Gastrocnemius medialis (tissue), 4 donors: ENCODE results near the gene SMAD6. TPM values are rescaled to one million over a fixed set of nuclear protein-coding genes. Genes with fewer than 3 reads are reported as not detected.

Source experiments
- ATAC-seq, 2 donors: fragments of 150-250 bp; one replicate each; pipeline ENCODE4 v1.9.1; 2016
- DNase-seq, 2 donors: peaks; one replicate each; pipeline ENCODE4 v3.0.0-alpha.2; 2019
- H3K27ac ChIP-seq, 4 donors: fragments of 200-600 bp; sonication (generic); 1 replicate in 1 of 4; 2 replicates in 3 of 4; pipeline ENCODE4 v1.5.1; 2016 to 2018; ENCODE audit warnings: mild to moderate bottlenecking in 2 of 4, moderate library complexity in 1 of 4
- H3K27me3 ChIP-seq, 3 donors: fragments of 200-600 bp; sonication (generic) in 2 of 3; 1 replicate in 1 of 3; 2 replicates in 2 of 3; pipeline versions ENCODE4 v1.5.1 to v1.6.0; 2016 to 2019; ENCODE audit warnings: mild to moderate bottlenecking in 1 of 3, moderate library complexity in 1 of 3
- H3K36me3 ChIP-seq, 2 donors: fragments of 200-600 bp; sonication (generic) in 1 of 2; one replicate each; pipeline ENCODE4 v1.5.1; 2017 to 2018
- H3K4me1 ChIP-seq, 2 donors: fragments of 200-600 bp; sonication (generic) in 1 of 2; one replicate each; pipeline ENCODE4 v1.5.1; 2016 to 2017; ENCODE audit warnings: mild to moderate bottlenecking in 2 of 2
- H3K4me3 ChIP-seq, 4 donors: fragments of 200-600 bp; sonication (generic) in 3 of 4; 1 replicate in 1 of 4; 2 replicates in 3 of 4; pipeline ENCODE4 v1.5.1; 2016 to 2019; ENCODE audit warnings: mild to moderate bottlenecking in 2 of 4
- H3K9me3 ChIP-seq, 3 donors: fragments of 200-600 bp; sonication (generic) in 2 of 3; 1 replicate in 1 of 3; 2 replicates in 2 of 3; pipeline ENCODE4 v1.5.1; 2016 to 2019
- POLR2A ChIP-seq, 2 donors: fragments of 450-650 bp; IDR thresholded peaks; one replicate each; pipeline ENCODE4 v1.6.1; 2017; ENCODE audit warnings: antibody characterized with exemption in 2 of 2, mild to moderate bottlenecking in 2 of 2, moderate library complexity in 2 of 2
- in situ Hi-C, 4 donors: fragments of 200-750 bp; cut with MboI; loops; one replicate each; pipeline versions ENCODE4 v1.15.0 to v1.8.0; 2017; ENCODE audit warnings: low sequenced_read_pairs in 4 of 4
- intact Hi-C: fragments of 100-400 bp; cut with DNase I; formaldehyde crosslinking; loops from one replicate; pipeline ENCODE4 v1.15.1; 2023; ENCODE audit warnings: low total_unique reads
- total RNA-seq, 4 donors: library from RNA; depleted of rRNA; stranded (reverse); fragments of >200 nt; gene quantifications; one replicate each; pipeline versions ENCODE4 v1.1.0 to v1.2.3, GENCODE V29; 2016
- TF ChIP-seq, protein P1 (sequence below), 5 experiments: fragments of 450-650 bp in 3 of 5; fragments of 200-600 bp in 2 of 5; sonication (generic) in 2 of 5; IDR thresholded peaks in 4 of 5; conservative IDR thresholded peaks in 1 of 5; 1 replicate in 4 of 5; 2 replicates in 1 of 5; pipeline ENCODE4 v1.5.1; 2016 to 2019; ENCODE audit warnings: antibody characterized with exemption in 5 of 5, mild to moderate bottlenecking in 3 of 5, moderate library complexity in 3 of 5

The SMAD6 gene
- total RNA-seq, 4 donors from 2014 or later, result 2.2 to 3.7 (median 2.4) TPM

- H3K4me3 ChIP-seq, result no peak overlapping the region
- ATAC-seq (no peak), DNase-seq (no peak)
- no peaks in the 10 kb centered on the region for H3K36me3 ChIP-seq
- H3K4me1 ChIP-seq, result no peaks in the 10 kb centered on the region
- in situ Hi-C loops, result no loop called here
- no peaks in the 10 kb centered on the region for H3K9me3 ChIP-seq
- TF ChIP-seq, protein P1, sequence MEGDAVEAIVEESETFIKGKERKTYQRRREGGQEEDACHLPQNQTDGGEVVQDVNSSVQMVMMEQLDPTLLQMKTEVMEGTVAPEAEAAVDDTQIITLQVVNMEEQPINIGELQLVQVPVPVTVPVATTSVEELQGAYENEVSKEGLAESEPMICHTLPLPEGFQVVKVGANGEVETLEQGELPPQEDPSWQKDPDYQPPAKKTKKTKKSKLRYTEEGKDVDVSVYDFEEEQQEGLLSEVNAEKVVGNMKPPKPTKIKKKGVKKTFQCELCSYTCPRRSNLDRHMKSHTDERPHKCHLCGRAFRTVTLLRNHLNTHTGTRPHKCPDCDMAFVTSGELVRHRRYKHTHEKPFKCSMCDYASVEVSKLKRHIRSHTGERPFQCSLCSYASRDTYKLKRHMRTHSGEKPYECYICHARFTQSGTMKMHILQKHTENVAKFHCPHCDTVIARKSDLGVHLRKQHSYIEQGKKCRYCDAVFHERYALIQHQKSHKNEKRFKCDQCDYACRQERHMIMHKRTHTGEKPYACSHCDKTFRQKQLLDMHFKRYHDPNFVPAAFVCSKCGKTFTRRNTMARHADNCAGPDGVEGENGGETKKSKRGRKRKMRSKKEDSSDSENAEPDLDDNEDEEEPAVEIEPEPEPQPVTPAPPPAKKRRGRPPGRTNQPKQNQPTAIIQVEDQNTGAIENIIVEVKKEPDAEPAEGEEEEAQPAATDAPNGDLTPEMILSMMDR (IDR thresholded peaks at IDR 0.05 in 4 of 5, conservative IDR thresholded peaks at IDR 0.05 in 1 of 5), result no peak
- TF ChIP-seq POLR2A (IDR thresholded peaks at IDR 0.05), result no peak
- H3K27me3 ChIP-seq, result no peaks in the 10 kb centered on the region
- intact Hi-C loops, result no loop called here
- no peak overlapping the region for H3K27ac ChIP-seq
Observed at GRCh38 chr15:66726386-66726785, 24.4 kb downstream of the SMAD6 start.

GRCh38 chr15:66729331-66729951 is 27.4 kb downstream of the SMAD6 start:
- no peaks in the 10 kb centered on the region for H3K4me1 ChIP-seq
- no peak overlapping the region for H3K4me3 ChIP-seq
- no peaks in the 10 kb centered on the region for H3K9me3 ChIP-seq
- H3K27ac ChIP-seq, result no peak overlapping the region
- in situ Hi-C loops (no loop called here), intact Hi-C loops (no loop called here)
- DNase-seq (no peak), ATAC-seq (no peak)
- no peak for TF ChIP-seq POLR2A (IDR thresholded peaks at IDR 0.05)
- TF ChIP-seq, protein P1 (IDR thresholded peaks at IDR 0.05 in 4 of 5, conservative IDR thresholded peaks at IDR 0.05 in 1 of 5), result no peak
- H3K36me3 ChIP-seq, result no peaks in the 10 kb centered on the region
- no peaks in the 10 kb centered on the region for H3K27me3 ChIP-seq

- no peak for ATAC-seq
- no peak overlapping the region for H3K27ac ChIP-seq
Observed at GRCh38 chr15:66730168-66731021, 28.4 kb downstream of the SMAD6 start.

DNA sequence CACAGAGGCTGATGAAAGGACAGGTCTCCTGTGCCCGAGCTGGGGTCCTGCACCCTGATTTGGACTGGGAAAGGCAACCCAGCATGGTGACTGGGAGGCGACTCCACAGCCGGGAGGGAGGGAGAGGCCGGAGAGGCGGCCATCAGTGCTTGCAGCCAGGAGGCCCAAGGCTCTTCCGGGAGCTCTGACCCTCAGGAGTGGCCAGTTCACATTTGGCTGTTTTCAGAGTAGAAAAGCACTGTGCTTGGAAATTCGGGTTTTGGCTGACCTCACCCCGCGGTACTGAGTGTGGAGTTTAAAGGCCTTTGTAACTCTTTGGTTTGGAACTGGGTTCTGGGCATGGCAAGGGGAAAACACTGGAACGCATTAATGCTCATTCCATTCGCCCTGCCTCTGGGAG is 31.9 kb downstream of the SMAD6 start:
- TF ChIP-seq, protein P1 (IDR thresholded peaks at IDR 0.05 in 4 of 5, conservative IDR thresholded peaks at IDR 0.05 in 1 of 5), result no peak
- no peak for TF ChIP-seq POLR2A (IDR thresholded peaks at IDR 0.05)
- intact Hi-C loops (no loop called here), in situ Hi-C loops (no loop called here)
- Histone ChIP-seq H3K9me3 (no peaks in the 10 kb centered on the region), H3K36me3 (no peaks in the 10 kb centered on the region), H3K4me1 (peaks cover 6 to 7% of the 10 kb centered on the region in 2 donors), H3K27ac (peak overlapping the region in 2 of 4 donors; percentile 6 to 29), H3K27me3 (no peaks in the 10 kb centered on the region), H3K4me3 (no peak overlapping the region)
- ATAC-seq (peak in 1 of 2 donors; percentile 52), DNase-seq (no peak)

More at GRCh38 chr15:66730168-66731021, 28.4 kb downstream of the SMAD6 start:
- DNase-seq, result no peak
- Histone ChIP-seq H3K4me3 (no peak overlapping the region), H3K9me3 (no peaks in the 10 kb centered on the region), H3K4me1 (peaks cover under 1 to 2% of the 10 kb centered on the region in 2 donors), H3K27me3 (no peaks in the 10 kb centered on the region), H3K36me3 (no peaks in the 10 kb centered on the region)
- intact Hi-C loops, result no loop called here
- in situ Hi-C loops, result no loop called here
- no peak for TF ChIP-seq POLR2A (IDR thresholded peaks at IDR 0.05)
- TF ChIP-seq, protein P1 (IDR thresholded peaks at IDR 0.05 in 4 of 5, conservative IDR thresholded peaks at IDR 0.05 in 1 of 5), result no peak
